Adrenal gland (tissue), 5 donors: ENCODE data around the gene NUDT5.

Experiments
- CTCF ChIP-seq, 6 experiments: fragments of 450-650 bp in 4 of 6; fragments of 200-600 bp in 2 of 6; sonication (generic) in 1 of 6; IDR thresholded peaks; 1 replicate in 5 of 6; 2 replicates in 1 of 6; pipeline versions ENCODE4 v1.5.1 to v1.8.0; 2016 to 2021; ENCODE audit warnings: antibody characterized with exemption in 6 of 6, mild to moderate bottlenecking in 2 of 6, moderate library complexity in 1 of 6
- POLR2A ChIP-seq, 2 donors: fragments of 450-650 bp; IDR thresholded peaks; one replicate each; pipeline ENCODE4 v1.6.1; 2017; ENCODE audit warnings: antibody characterized with exemption in 2 of 2, mild to moderate bottlenecking in 2 of 2, moderate library complexity in 1 of 2
- donor health status: DM: no; HTN: no; CAD: no.

GRCh38 chr10:12150163-12150562 is 45.5 kb downstream of the NUDT5 start:
- TF ChIP-seq CTCF (IDR thresholded peaks at IDR 0.05) (no peak), POLR2A (IDR thresholded peaks at IDR 0.05) (no peak)
